GM18498 (cell line): ENCODE data around the gene PCP2.

Experiments used
- ATAC-seq: cut with Tn5 transposase; IDR thresholded peaks from one replicate; pipeline ENCODE4 v1.9.1; 2021; ENCODE audit warnings: mild to moderate bottlenecking, moderate library complexity; ENCODE audit not compliant: unreplicated experiment

PCP2 gene

GRCh38 chr19:7633698-7634097 is at the start of gene PCP2:
Gene PCP2 (minus strand): TSS chr19:7633719. CDS start chr19:7633457, 262 bp downstream.
- no peak for ATAC-seq

GRCh38 chr19:7682175-7682855 is 48.8 kb upstream of the PCP2 start:
- ATAC-seq = no peak

GRCh38 chr19:7681340-7682174 is 48.0 kb upstream of the PCP2 start:
- ATAC-seq = peak; percentile 9

- peak; percentile 67 for ATAC-seq
Measured at GRCh38 chr19:7680606-7681339, 47.3 kb upstream of the PCP2 start, which contains the start of gene TRAPPC5. Gene TRAPPC5 (plus strand): TSS chr19:7680833. CDS start chr19:7682254, 1,421 bp downstream.

- no peak for ATAC-seq
Measured at GRCh38 chr19:7679771-7680605, 46.5 kb upstream of the PCP2 start.

GRCh38 chr19:7678971-7679751 is 45.6 kb upstream of the PCP2 start:
- ATAC-seq = peak; percentile 46

- ATAC-seq = no peak
Measured at GRCh38 chr19:7677669-7678311, 44.3 kb upstream of the PCP2 start.

GRCh38 chr19:7676854-7677253 is 43.3 kb upstream of the PCP2 start, which contains the start of gene MCEMP1:
Gene MCEMP1 (plus strand): TSS chr19:7677090. CDS start chr19:7677121, 31 bp downstream.
- ATAC-seq = no peak

- no peak for ATAC-seq
Measured at GRCh38 chr19:7676376-7676775, 42.9 kb upstream of the PCP2 start.

- ATAC-seq = no peak
Measured at GRCh38 chr19:7674010-7675005, 40.8 kb upstream of the PCP2 start.

GRCh38 chr19:7672522-7672921 is 39.0 kb upstream of the PCP2 start:
- no peak for ATAC-seq

GRCh38 chr19:7670790-7671189 is 37.3 kb upstream of the PCP2 start:
- ATAC-seq = no peak

GRCh38 chr19:7670150-7670783 is 36.7 kb upstream of the PCP2 start:
- ATAC-seq = no peak

- no peak for ATAC-seq
Measured at GRCh38 chr19:7669641-7670040, 36.1 kb upstream of the PCP2 start.

GRCh38 chr19:7668842-7669241 is 35.3 kb upstream of the PCP2 start, which contains the start of gene RETN:
Gene RETN (plus strand): TSS chr19:7669049. CDS start chr19:7669327, 278 bp downstream.
- no peak for ATAC-seq

GRCh38 chr19:7665076-7665475 is 31.6 kb upstream of the PCP2 start:
- ATAC-seq = no peak

GRCh38 chr19:7663706-7664105 is 30.2 kb upstream of the PCP2 start:
- ATAC-seq = no peak
